Activated naive CD4-positive, alpha-beta T cell treated with anti-CD3 and anti-CD28 coated beads, Interleukin-2, amount 50 U/mL, for 72 hours (primary cell): Measurements from ENCODE around the gene ARMC5. TPM values are rescaled to one million over a fixed set of nuclear protein-coding genes. Genes with fewer than 3 reads are reported as not detected.
A peak's percentile ranks its signal among the peaks of the same experiment; 100 is the strongest.

ENCODE experiments used
- ATAC-seq, 2 donors: fragments of 150-1000 bp; cut with Tn5 transposase; 2 replicates each; pipeline ENCODE4 v1.10.0; 2021; ENCODE audit warnings: mild to moderate bottlenecking in 2 of 2, moderate library complexity in 2 of 2
- DNase-seq, 2 donors: peaks; one replicate each; pipeline ENCODE4 v3.0.0; 2021 to 2022; ENCODE audit warnings: low spot score in 2 of 2
- H3K27ac Mint-ChIP-seq, 2 donors: one replicate each; pipeline ENCODE4 v1.8.0; 2022; ENCODE audit warnings: mild to moderate bottlenecking in 2 of 2, mixed read lengths in 2 of 2
- H3K36me3 Mint-ChIP-seq, 2 donors: one replicate each; pipeline ENCODE4 v1.8.0; 2022; ENCODE audit warnings: mixed read lengths in 2 of 2
- H3K9me3 Mint-ChIP-seq, 2 donors: one replicate each; pipeline ENCODE4 v1.8.0; 2022; ENCODE audit warnings: mixed read lengths in 2 of 2
- total RNA-seq, 2 donors: library from RNA; stranded (reverse); gene quantifications; one replicate each; pipeline ENCODE4 v1.2.3, GENCODE V29; 2022

ARMC5 gene
- total RNA-seq, 2 donors from 2014 or later, result 8.6 to 9.2 TPM

GRCh38 chr16:31467151-31467773 is 8.0 kb downstream of the ARMC5 start:
- Mint-ChIP-seq H3K27ac (peak overlapping the region in 1 of 2 donors; percentile 77), H3K9me3 (no peaks in the 10 kb centered on the region)
- peak in 1 of 2 donors; percentile 40 for ATAC-seq

GRCh38 chr16:31467858-31468257 is 8.6 kb downstream of the ARMC5 start:
- DNase-seq (no peak), ATAC-seq (no peak)
- Mint-ChIP-seq H3K9me3 (no peaks in the 10 kb centered on the region), H3K27ac (no peak overlapping the region), H3K36me3 (peaks cover 0 to 4% of the 10 kb centered on the region in 2 donors)

More at GRCh38 chr16:31467151-31467773, 8.0 kb downstream of the ARMC5 start:
- no peak for DNase-seq
- H3K36me3 Mint-ChIP-seq, result peaks cover 0 to 4% of the 10 kb centered on the region in 2 donors

- no peak overlapping the region for H3K27ac Mint-ChIP-seq
- H3K9me3 Mint-ChIP-seq, result no peaks in the 10 kb centered on the region
- no peaks in the 10 kb centered on the region for H3K36me3 Mint-ChIP-seq
- ATAC-seq (no peak), DNase-seq (no peak)
These were observed 11.3 kb downstream of the ARMC5 start for GRCh38 chr16:31470615-31471014.

GRCh38 chr16:31471241-31471874 is 12.1 kb downstream of the ARMC5 start:
- no peak overlapping the region for H3K27ac Mint-ChIP-seq
- H3K9me3 Mint-ChIP-seq, result no peaks in the 10 kb centered on the region
- no peaks in the 10 kb centered on the region for H3K36me3 Mint-ChIP-seq
- DNase-seq, result no peak
- ATAC-seq, result no peak

GRCh38 chr16:31471875-31472708 is 12.8 kb downstream of the ARMC5 start, which contains the start of gene TGFB1I1:
TGFB1I1 (plus strand) TSS chr16:31472152; CDS start chr16:31472189, 37 bp downstream.
- H3K36me3 Mint-ChIP-seq, result no peaks in the 10 kb centered on the region
- no peaks in the 10 kb centered on the region for H3K9me3 Mint-ChIP-seq
- DNase-seq (no peak), ATAC-seq (peak in 1 of 2 donors; percentile 10)
- H3K27ac Mint-ChIP-seq, result peak within 1 kb of the TSS in 1 of 2 donors; percentile 22

- H3K9me3 Mint-ChIP-seq, result no peaks in the 10 kb centered on the region
- ATAC-seq (peak; percentile 7 to 64), DNase-seq (peak in 1 of 2 donors; percentile 63)
- no peaks in the 10 kb centered on the region for H3K36me3 Mint-ChIP-seq
- peak overlapping the region in 1 of 2 donors; percentile 22 for H3K27ac Mint-ChIP-seq
These were observed 13.5 kb downstream of the ARMC5 start for GRCh38 chr16:31472709-31473203.

GRCh38 chr16:31473264-31473984 is 14.1 kb downstream of the ARMC5 start:
- Mint-ChIP-seq H3K9me3 (no peaks in the 10 kb centered on the region), H3K36me3 (no peaks in the 10 kb centered on the region), H3K27ac (no peak overlapping the region)
- ATAC-seq (no peak), DNase-seq (no peak)

- no peaks in the 10 kb centered on the region for H3K36me3 Mint-ChIP-seq
These were observed 14.9 kb downstream of the ARMC5 start for GRCh38 chr16:31474173-31474714.

GRCh38 chr16:31474773-31475738 is 15.8 kb downstream of the ARMC5 start:
- no peaks in the 10 kb centered on the region for H3K9me3 Mint-ChIP-seq
- no peaks in the 10 kb centered on the region for H3K36me3 Mint-ChIP-seq
- DNase-seq (no peak), ATAC-seq (no peak)
- H3K27ac Mint-ChIP-seq, result no peak overlapping the region

More at GRCh38 chr16:31474173-31474714, 14.9 kb downstream of the ARMC5 start:
- Mint-ChIP-seq H3K9me3 (no peaks in the 10 kb centered on the region), H3K27ac (no peak overlapping the region)
- DNase-seq, result no peak
- no peak for ATAC-seq

GRCh38 chr16:31475946-31476302 is 16.6 kb downstream of the ARMC5 start:
- ATAC-seq, result no peak
- Mint-ChIP-seq H3K27ac (no peak overlapping the region), H3K9me3 (no peaks in the 10 kb centered on the region), H3K36me3 (no peaks in the 10 kb centered on the region)
- no peak for DNase-seq

- peak; percentile 88 to 89 for ATAC-seq
- no peaks in the 10 kb centered on the region for H3K36me3 Mint-ChIP-seq
- H3K27ac Mint-ChIP-seq, result peak overlapping the region in 1 of 2 donors; percentile 64
- peak in 1 of 2 donors; percentile 77 for DNase-seq
- no peaks in the 10 kb centered on the region for H3K9me3 Mint-ChIP-seq
These were observed 17.3 kb downstream of the ARMC5 start for GRCh38 chr16:31476303-31477219.

- Mint-ChIP-seq H3K9me3 (no peaks in the 10 kb centered on the region), H3K36me3 (no peaks in the 10 kb centered on the region), H3K27ac (peak overlapping the region in 1 of 2 donors; percentile 10)
- DNase-seq (no peak), ATAC-seq (peak; percentile 22 to 31)
These were observed 18.2 kb downstream of the ARMC5 start for GRCh38 chr16:31477220-31478216.

- no peak for DNase-seq
- no peak for ATAC-seq
- Mint-ChIP-seq H3K27ac (no peak overlapping the region), H3K9me3 (no peaks in the 10 kb centered on the region), H3K36me3 (no peaks in the 10 kb centered on the region)
These were observed 19.7 kb downstream of the ARMC5 start for GRCh38 chr16:31478956-31479355.
